ENCODE measurements around the gene AURKB. TPM values are rescaled to one million over a fixed set of nuclear protein-coding genes. Genes with fewer than 3 reads are reported as not detected.

Gene AURKB
- total and polyA plus RNA-seq, 4 donors, result 2.1 to 5.7 (median 3.7) TPM

DNA sequence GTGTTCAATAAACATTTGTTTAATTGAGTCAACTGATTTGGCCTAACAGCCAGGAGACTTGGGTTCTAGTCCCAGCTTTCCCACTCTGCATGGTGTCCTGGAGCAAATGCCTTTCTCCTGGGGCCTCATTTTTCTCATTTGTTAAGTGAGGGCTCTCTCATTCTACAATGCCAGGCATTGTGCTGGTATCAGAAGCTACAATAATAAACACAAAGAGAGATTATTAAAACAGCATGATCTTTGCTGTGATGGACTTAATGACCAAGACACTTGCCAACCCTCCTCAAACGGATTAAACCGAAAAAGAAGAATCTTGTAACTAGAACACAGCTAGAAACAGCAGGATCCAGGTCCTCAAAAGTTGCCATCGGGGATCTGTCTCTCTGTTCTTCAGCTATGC is 42.8 kb downstream of the AURKB start:
- DNase-seq (no peak), ATAC-seq (ENCODE audit: insufficient read depth, low FRiP score) (no peak)
- Histone ChIP-seq H3K36me3 (ENCODE audit: control insufficient read depth in 4 of 4, insufficient read depth in 4 of 4, low read length in 4 of 4) (peaks cover 0 to under 1% (median 0%) of the 10 kb centered on the region in 4 donors), H3K27ac (ENCODE audit: low read depth in 1 of 2, low read length in 1 of 2) (no peak overlapping the region), H3K4me1 (ENCODE audit: control insufficient read depth in 5 of 5, insufficient read depth in 5 of 5, low read length in 5 of 5) (peaks cover 10 to 22% (median 12%) of the 10 kb centered on the region in 5 donors), H3K9ac (ENCODE audit: insufficient read depth in 1 of 2, low read length in 2 of 2) (no peak overlapping the region), H3K27me3 (ENCODE audit: control insufficient read depth in 3 of 3, insufficient read depth in 3 of 3, low read length in 2 of 3) (no peaks in the 10 kb centered on the region), H3K9me3 (ENCODE audit: control insufficient read depth in 4 of 4, insufficient read depth in 3 of 4, low read length in 3 of 4) (no peaks in the 10 kb centered on the region), H3K4me3 (no peak overlapping the region)
- TF ChIP-seq, protein P1, sequence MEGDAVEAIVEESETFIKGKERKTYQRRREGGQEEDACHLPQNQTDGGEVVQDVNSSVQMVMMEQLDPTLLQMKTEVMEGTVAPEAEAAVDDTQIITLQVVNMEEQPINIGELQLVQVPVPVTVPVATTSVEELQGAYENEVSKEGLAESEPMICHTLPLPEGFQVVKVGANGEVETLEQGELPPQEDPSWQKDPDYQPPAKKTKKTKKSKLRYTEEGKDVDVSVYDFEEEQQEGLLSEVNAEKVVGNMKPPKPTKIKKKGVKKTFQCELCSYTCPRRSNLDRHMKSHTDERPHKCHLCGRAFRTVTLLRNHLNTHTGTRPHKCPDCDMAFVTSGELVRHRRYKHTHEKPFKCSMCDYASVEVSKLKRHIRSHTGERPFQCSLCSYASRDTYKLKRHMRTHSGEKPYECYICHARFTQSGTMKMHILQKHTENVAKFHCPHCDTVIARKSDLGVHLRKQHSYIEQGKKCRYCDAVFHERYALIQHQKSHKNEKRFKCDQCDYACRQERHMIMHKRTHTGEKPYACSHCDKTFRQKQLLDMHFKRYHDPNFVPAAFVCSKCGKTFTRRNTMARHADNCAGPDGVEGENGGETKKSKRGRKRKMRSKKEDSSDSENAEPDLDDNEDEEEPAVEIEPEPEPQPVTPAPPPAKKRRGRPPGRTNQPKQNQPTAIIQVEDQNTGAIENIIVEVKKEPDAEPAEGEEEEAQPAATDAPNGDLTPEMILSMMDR (IDR thresholded peaks at IDR 0.05; ENCODE audit: control extremely low read depth, extremely low read depth), result no peak
- WGBS, 2 donors, result 85 to 92% methylated on average over 3 of the region's 3 CpGs

DNA sequence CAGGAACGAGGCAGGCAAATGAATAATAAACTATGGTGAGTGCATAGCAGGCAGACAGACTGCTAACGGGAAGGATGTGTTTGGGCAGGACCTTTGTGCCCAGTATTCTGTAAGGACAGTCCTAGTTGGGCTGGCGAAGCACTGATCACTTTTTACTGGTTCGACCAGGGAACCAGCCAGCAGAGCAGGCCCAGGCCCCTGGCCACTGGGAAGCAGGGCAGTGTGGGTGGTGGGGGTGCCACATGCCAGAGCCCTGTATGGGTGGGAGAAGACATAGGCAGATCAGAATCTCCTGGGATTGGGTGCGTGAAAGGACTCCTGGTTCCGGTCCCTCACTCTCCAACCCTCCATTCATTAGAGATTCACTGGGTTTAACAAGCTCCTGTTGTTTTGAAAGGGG is 43.6 kb downstream of the AURKB start:
- H3K9ac ChIP-seq (ENCODE audit: insufficient read depth in 1 of 2, low read length in 2 of 2), result no peak overlapping the region
- 89 to 98% methylated on average over 6 of the region's 6 CpGs for WGBS, 2 donors
- TF ChIP-seq, protein P1 (IDR thresholded peaks at IDR 0.05; ENCODE audit: control extremely low read depth, extremely low read depth), result no peak
- H3K27ac ChIP-seq (ENCODE audit: low read depth in 1 of 2, low read length in 1 of 2), result no peak overlapping the region
- no peak overlapping the region for H3K4me3 ChIP-seq
- no peaks in the 10 kb centered on the region for H3K9me3 ChIP-seq (ENCODE audit: control insufficient read depth in 4 of 4, insufficient read depth in 3 of 4, low read length in 3 of 4)
- H3K27me3 ChIP-seq (ENCODE audit: control insufficient read depth in 3 of 3, insufficient read depth in 3 of 3, low read length in 2 of 3), result no peaks in the 10 kb centered on the region
- H3K36me3 ChIP-seq (ENCODE audit: control insufficient read depth in 4 of 4, insufficient read depth in 4 of 4, low read length in 4 of 4), result peaks cover 0 to 8% (median 0%) of the 10 kb centered on the region in 4 donors
- ATAC-seq (ENCODE audit: insufficient read depth, low FRiP score) (no peak), DNase-seq (no peak)
- H3K4me1 ChIP-seq (ENCODE audit: control insufficient read depth in 5 of 5, insufficient read depth in 5 of 5, low read length in 5 of 5), result peaks cover 10 to 27% (median 13%) of the 10 kb centered on the region in 5 donors

DNA sequence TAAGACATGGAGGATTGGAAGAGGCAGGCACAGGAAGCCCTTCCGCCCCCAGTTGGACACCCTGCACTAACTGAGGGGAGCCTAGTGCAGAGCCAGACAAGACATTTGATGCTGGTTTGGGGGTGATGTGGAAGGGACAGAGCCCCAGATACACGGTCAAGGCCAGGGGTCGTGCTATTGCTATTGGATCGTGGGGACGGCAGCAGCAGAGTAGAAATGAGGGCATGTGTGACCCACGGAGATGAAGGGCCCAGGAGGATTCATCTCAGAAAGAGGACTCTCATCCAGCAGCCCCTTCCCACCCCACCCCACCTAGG is 45.6 kb downstream of the AURKB start:
- Histone ChIP-seq H3K4me3 (no peak overlapping the region), H3K36me3 (ENCODE audit: control insufficient read depth in 4 of 4, insufficient read depth in 4 of 4, low read length in 4 of 4) (peaks cover 3 to 17% (median 8%) of the 10 kb centered on the region in 4 donors), H3K4me1 (ENCODE audit: control insufficient read depth in 5 of 5, insufficient read depth in 5 of 5, low read length in 5 of 5) (peaks cover 10 to 38% (median 21%) of the 10 kb centered on the region in 5 donors), H3K9me3 (ENCODE audit: control insufficient read depth in 4 of 4, insufficient read depth in 3 of 4, low read length in 3 of 4) (no peaks in the 10 kb centered on the region), H3K27me3 (ENCODE audit: control insufficient read depth in 3 of 3, insufficient read depth in 3 of 3, low read length in 2 of 3) (no peaks in the 10 kb centered on the region), H3K9ac (ENCODE audit: insufficient read depth in 1 of 2, low read length in 2 of 2) (peak overlapping the region in 1 of 2 donors; percentile 6), H3K27ac (ENCODE audit: low read depth in 1 of 2, low read length in 1 of 2) (peak overlapping the region; percentile 91 to 93)
- 73 to 83% methylated on average over 6 of the region's 6 CpGs for WGBS, 2 donors
- ATAC-seq (ENCODE audit: insufficient read depth, low FRiP score) (no peak), DNase-seq (no peak)
- TF ChIP-seq, protein P1 (IDR thresholded peaks at IDR 0.05; ENCODE audit: control extremely low read depth, extremely low read depth), result no peak
